SK-N-MC (cell line): ENCODE measurements around the gene TGFBI.
"Not testable (repeated sequence)": the region's sequence is repeated elsewhere in the genome, so short reads cannot be mapped to it uniquely, and the experiment has no call there.

Experiments used
- DNase-seq: peaks from one replicate; pipeline ENCODE4 v3.0.0-alpha.2; 2011; ENCODE audit warnings: low read depth, low spot score
- H3K27ac ChIP-seq: fragments of 200-600 bp; sonication (generic); 2 replicates; pipeline ENCODE4 v1.5.1; 2016; ENCODE audit warnings: mixed run types
- H3K36me3 ChIP-seq: fragments of 200-600 bp; sonication (generic); 2 replicates; pipeline ENCODE4 v1.6.1; 2017; ENCODE audit warnings: antibody characterized with exemption, low read length, mixed read lengths; ENCODE audit not compliant: insufficient read depth
- H3K4me3 ChIP-seq: fragments of 200-600 bp; sonication (generic); 2 replicates; pipeline ENCODE4 v1.5.1; 2016
- H3K9ac ChIP-seq: fragments of 200-600 bp; sonication (generic); 2 replicates; pipeline ENCODE4 v1.8.0; 2017; ENCODE audit warnings: mixed run types, mixed read lengths; ENCODE audit not compliant: insufficient read length
- H3K9me3 ChIP-seq: fragments of 200-600 bp; sonication (generic); 2 replicates; pipeline ENCODE4 v1.6.1; 2017; ENCODE audit warnings: low read depth, mild to moderate bottlenecking, antibody characterized with exemption, low read length, moderate library complexity, mixed read lengths
- EZH2 ChIP-seq: fragments of 200-600 bp; sonication (generic); IDR thresholded peaks from one replicate; pipeline ENCODE4 v1.6.1; 2017; ENCODE audit warnings: antibody characterized with exemption
- FOXP2 ChIP-seq: optimal IDR thresholded peaks from 2 replicates; pipeline ENCODE3; 2011; ENCODE audit warnings: mild to moderate bottlenecking, moderate library complexity; ENCODE audit not compliant: insufficient read depth; ENCODE audit errors: extremely low read length, control extremely low read depth
- POLR2AphosphoS5 ChIP-seq: IDR thresholded peaks from 2 replicates; pipeline ENCODE4 v1.6.1; 2012; ENCODE audit warnings: mild to moderate bottlenecking, low read depth, low read length, borderline replicate concordance

TGFBI gene

DNA sequence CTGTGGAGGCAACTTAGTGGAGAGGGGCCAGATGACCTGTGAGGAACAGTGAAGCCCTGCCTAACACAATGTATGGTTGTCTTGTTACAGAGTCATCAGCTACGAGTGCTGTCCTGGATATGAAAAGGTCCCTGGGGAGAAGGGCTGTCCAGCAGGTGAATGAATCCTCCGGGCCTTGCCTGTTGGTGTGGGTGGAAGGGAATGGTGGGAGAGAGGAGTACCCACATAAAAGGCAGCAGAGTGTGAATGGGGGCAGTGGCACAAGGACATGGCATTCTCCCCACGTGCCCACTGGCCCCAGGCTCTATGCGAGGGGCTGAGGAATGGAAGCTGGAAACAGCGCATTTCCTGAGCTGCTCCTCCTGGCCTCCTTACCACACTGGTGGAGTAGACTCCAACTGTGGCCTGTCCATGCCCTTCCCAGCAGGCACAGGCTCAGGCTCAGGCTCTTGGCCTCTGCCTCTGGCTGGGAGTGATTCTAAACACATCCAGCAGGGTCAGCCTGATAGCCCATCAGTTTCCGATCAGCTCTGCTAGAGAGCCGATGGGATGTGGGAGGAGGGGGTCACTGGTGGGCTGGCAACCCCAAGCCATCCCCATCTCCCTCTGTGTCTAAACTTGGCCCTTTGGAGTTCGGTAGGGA lies 15.3 kb downstream of the TGFBI start:
- no peak overlapping the region for H3K4me3 ChIP-seq
- H3K9me3 ChIP-seq: no peaks in the 10 kb centered on the region
- TF ChIP-seq FOXP2 (no peak), EZH2 (no peak), POLR2AphosphoS5 (no peak)
- DNase-seq: no peak
- no peak overlapping the region for H3K27ac ChIP-seq
- H3K9ac ChIP-seq: no peak overlapping the region
- H3K36me3 ChIP-seq: no peaks in the 10 kb centered on the region

DNA sequence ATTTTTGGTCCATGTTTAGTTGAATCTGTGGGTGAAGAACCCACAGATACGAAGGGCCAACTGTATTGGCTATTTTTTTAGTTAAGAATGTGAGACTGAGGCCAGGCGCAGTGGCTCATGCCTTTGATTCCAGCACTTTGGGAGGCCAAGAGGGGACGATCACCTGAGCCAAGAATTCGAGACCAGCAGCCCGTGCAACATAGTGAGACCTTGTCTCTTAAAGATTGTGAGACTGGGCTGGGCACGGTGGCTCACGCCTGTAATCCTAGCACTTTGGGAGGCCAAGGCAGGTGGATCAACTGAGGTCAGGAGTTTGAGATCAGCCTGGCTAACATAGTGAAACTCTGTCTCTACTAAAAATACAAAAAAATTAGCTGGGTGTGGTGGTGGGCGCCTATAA lies 16.2 kb downstream of the TGFBI start:
- not testable (repeated sequence) for DNase-seq, H3K4me3 ChIP-seq, H3K9ac ChIP-seq, H3K27ac ChIP-seq, H3K36me3 ChIP-seq, H3K9me3 ChIP-seq

DNA sequence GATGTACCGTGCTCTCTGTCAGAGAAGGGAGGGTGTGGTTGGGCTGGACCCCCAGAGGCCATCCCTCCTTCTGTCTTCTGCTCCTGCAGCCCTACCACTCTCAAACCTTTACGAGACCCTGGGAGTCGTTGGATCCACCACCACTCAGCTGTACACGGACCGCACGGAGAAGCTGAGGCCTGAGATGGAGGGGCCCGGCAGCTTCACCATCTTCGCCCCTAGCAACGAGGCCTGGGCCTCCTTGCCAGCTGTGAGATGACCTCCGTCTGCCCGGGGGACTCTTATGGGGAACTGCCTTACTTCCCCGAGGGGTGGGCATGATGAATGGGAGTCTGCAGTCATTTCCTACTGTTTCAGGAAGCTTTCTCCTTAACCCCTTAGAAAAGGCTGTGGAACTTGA lies 17.5 kb downstream of the TGFBI start:
- Histone ChIP-seq H3K36me3 (no peaks in the 10 kb centered on the region), H3K9ac (no peak overlapping the region), H3K4me3 (no peak overlapping the region), H3K9me3 (no peaks in the 10 kb centered on the region), H3K27ac (no peak overlapping the region)
- TF ChIP-seq POLR2AphosphoS5: no peak
- TF ChIP-seq EZH2: no peak
- TF ChIP-seq FOXP2: no peak
- DNase-seq: no peak

- H3K4me3 ChIP-seq: no peak overlapping the region
- no peaks in the 10 kb centered on the region for H3K9me3 ChIP-seq
- no peak overlapping the region for H3K27ac ChIP-seq
- no peak for DNase-seq
- no peak overlapping the region for H3K9ac ChIP-seq
- TF ChIP-seq POLR2AphosphoS5: no peak
- TF ChIP-seq FOXP2: no peak
- no peak for TF ChIP-seq EZH2
- H3K36me3 ChIP-seq: no peaks in the 10 kb centered on the region
Measured at GRCh38 chr5:136047858-136048257, 19.1 kb downstream of the TGFBI start.

- Histone ChIP-seq H3K4me3 (no peak overlapping the region), H3K9me3 (no peaks in the 10 kb centered on the region), H3K36me3 (no peaks in the 10 kb centered on the region), H3K9ac (no peak overlapping the region), H3K27ac (no peak overlapping the region)
- DNase-seq: no peak
- TF ChIP-seq EZH2 (no peak), POLR2AphosphoS5 (no peak), FOXP2 (no peak)
Measured at GRCh38 chr5:136048966-136049365, 20.2 kb downstream of the TGFBI start.

- H3K36me3 ChIP-seq: no peaks in the 10 kb centered on the region
Measured at GRCh38 chr5:136051486-136052220, 22.9 kb downstream of the TGFBI start.

GRCh38 chr5:136052692-136053335 lies 24.0 kb downstream of the TGFBI start:
- no peak overlapping the region for H3K9ac ChIP-seq
- TF ChIP-seq POLR2AphosphoS5: no peak
- no peak for DNase-seq
- H3K4me3 ChIP-seq: no peak overlapping the region
- no peaks in the 10 kb centered on the region for H3K9me3 ChIP-seq
- H3K36me3 ChIP-seq: no peaks in the 10 kb centered on the region
- H3K27ac ChIP-seq: no peak overlapping the region

More at GRCh38 chr5:136051486-136052220, 22.9 kb downstream of the TGFBI start:
- DNase-seq: no peak
- H3K9me3 ChIP-seq: no peaks in the 10 kb centered on the region
- no peak for TF ChIP-seq FOXP2
- TF ChIP-seq EZH2: no peak
- TF ChIP-seq POLR2AphosphoS5: no peak
- no peak overlapping the region for H3K9ac ChIP-seq
- no peak overlapping the region for H3K27ac ChIP-seq
- H3K4me3 ChIP-seq: no peak overlapping the region

DNA sequence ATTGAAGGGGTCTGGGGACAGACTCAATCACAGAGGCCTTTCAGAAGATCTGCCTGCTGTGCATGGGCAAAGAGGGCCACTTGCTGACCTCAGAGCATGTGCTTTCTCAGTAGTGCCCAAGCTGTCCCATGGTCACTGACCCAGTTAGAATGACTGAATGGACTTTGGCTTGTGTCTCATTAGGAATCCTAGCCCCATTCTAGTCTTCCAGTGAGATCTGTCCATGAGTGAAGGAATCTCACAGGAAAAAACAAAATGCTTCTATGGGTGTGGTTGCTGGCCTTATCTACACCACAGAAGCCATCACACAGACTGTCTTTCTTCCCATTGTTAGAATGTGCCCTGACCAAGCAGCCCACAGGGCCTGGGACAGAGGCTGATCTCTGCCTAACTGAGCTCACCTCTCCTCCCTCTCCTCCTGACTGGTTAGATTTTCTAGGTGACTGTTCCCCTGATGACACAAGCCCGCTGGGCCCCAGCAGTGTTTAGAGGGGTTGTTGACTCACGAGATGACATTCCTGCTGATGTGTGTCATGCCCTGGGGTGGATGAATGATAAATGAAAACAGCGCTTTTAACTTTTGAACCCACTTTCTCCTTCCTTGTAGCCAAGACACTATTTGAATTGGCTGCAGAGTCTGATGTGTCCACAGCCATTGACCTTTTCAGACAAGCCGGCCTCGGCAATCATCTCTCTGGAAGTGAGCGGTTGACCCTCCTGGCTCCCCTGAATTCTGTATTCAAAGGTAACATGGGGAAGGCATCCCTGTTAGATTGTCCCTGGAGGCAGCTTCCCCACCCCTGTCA lies 24.8 kb downstream of the TGFBI start:
- Histone ChIP-seq H3K9me3 (no peaks in the 10 kb centered on the region), H3K9ac (no peak overlapping the region), H3K36me3 (no peaks in the 10 kb centered on the region), H3K27ac (no peak overlapping the region), H3K4me3 (no peak overlapping the region)
- TF ChIP-seq POLR2AphosphoS5 (no peak), EZH2 (no peak), FOXP2 (no peak)
- DNase-seq: no peak
